ENCODE results near the gene ZNF580.

ZNF580 gene

DNA sequence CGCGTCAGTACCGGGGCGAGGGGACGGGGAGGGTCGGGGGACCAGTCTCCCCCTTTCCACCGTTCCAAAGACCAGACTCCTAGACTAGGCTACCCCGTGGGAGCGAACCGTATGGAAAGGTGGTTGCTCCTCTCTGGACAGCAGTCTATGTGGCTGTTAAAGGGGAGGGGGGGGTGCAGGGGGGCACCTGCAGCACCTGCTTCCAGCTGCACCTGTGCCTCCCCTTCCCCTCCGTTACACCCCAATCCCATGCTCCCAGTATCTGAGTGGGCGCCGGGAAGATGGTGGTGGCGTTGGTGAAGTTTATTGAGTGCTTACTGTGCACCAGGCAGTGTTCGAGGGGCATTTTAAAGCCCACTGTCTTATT, 40.2 kb upstream of the ZNF580 start:
- H3K9ac ChIP-seq (ENCODE audit: low read length) = peak overlapping the region; percentile 49
- no peaks in the 10 kb centered on the region for H3K27me3 ChIP-seq (ENCODE audit: control insufficient read depth, insufficient read depth, low read length)
- peaks cover 7% of the 10 kb centered on the region for H3K36me3 ChIP-seq (ENCODE audit: control insufficient read depth, insufficient read depth, low read length)
- H3K4me3 ChIP-seq (ENCODE audit: low read length) = peak overlapping the region; percentile 78
- peaks cover 9% of the 10 kb centered on the region for H3K4me1 ChIP-seq (ENCODE audit: control insufficient read depth, insufficient read depth, low read length)
- H3K27ac ChIP-seq (ENCODE audit: low read depth, low read length) = peak overlapping the region; percentile 100

DNA sequence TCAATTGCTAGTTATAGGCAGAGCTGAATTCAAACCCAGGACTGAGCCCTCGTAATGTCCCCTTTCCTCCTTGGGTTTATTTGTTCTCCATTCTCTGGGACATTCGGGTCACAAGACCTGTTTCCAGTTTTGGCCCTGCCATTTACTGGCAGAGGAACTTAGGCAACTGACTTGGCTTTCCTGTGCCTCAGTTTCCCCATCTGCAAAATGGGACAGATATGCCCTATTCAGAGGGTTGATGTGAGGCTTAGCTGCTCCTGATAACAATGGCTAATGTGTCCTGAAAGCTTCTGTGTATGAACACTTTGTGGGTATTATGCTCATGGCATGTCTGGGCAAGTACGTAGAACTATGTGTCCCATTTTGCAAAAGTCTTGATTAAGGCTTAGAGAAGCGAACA, 39.7 kb upstream of the ZNF580 start:
- H3K27ac ChIP-seq (ENCODE audit: low read depth, low read length) = peak overlapping the region; percentile 30
- H3K27me3 ChIP-seq (ENCODE audit: control insufficient read depth, insufficient read depth, low read length) = peaks cover 2% of the 10 kb centered on the region
- H3K36me3 ChIP-seq (ENCODE audit: control insufficient read depth, insufficient read depth, low read length) = peaks cover 3% of the 10 kb centered on the region
- no peak overlapping the region for H3K9ac ChIP-seq (ENCODE audit: low read length)
- peak overlapping the region; percentile 78 for H3K4me3 ChIP-seq (ENCODE audit: low read length)
- peaks cover 10% of the 10 kb centered on the region for H3K4me1 ChIP-seq (ENCODE audit: control insufficient read depth, insufficient read depth, low read length)

DNA sequence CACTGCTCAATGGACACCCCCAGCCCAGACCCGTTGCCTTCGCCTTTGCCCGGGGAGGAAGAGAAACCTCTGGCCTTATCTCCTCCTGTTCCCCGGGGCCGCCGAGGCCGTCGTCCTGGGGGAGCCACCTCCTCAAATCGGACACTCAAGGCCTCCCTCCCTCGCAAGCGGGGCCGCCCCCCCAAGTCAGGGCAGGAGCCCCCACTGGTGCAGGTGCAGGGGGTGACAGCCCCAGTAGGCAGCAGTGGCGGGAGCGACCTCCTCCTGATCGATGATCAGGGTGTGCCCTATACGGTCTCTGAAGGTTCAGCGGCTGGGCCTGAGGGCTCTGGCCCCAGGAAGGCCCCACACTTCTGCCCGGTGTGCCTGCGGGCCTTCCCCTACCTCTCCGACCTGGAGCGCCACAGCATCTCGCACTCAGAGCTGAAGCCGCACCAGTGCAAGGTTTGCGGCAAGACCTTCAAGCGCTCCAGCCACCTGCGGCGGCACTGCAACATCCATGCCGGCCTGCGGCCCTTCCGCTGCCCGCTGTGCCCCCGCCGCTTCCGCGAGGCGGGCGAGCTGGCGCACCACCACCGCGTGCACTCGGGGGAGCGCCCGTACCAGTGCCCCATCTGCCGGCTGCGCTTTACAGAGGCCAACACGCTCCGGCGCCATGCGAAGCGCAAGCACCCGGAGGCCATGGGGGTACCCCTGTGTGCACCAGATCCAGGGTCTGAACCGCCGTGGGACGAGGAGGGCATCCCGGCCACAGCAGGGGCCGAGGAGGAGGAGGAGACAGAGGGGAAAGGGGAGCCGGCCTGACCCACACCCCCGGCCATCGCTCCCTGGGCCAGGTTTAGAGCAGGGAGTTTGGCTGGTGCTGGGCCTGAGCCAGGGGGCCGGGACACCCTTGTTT, 38.4 kb upstream of the ZNF580 start:
- H3K36me3 ChIP-seq (ENCODE audit: control insufficient read depth, insufficient read depth, low read length) = no peaks in the 10 kb centered on the region
- peaks cover 18% of the 10 kb centered on the region for H3K4me1 ChIP-seq (ENCODE audit: control insufficient read depth, insufficient read depth, low read length)

DNA sequence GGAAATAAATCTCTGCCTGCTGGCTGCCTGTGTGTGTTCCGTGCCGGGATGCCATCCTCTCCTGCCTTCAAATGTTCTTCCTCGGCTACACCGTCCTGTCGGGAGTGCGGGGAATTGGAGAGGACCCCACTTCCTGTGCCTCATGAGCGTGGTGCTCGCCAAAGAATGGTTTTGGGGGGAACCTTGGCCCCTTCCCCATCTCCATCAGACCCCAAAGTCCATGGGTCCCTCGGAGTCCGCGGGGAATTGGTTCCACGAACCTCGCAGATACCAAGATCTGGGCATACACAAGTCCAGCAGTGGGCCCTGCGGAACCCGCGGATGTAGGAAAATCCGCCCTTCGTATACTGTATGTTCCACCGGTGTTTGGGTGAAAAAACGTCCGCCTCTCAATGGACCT, 37.7 kb upstream of the ZNF580 start:
- H3K36me3 ChIP-seq (ENCODE audit: control insufficient read depth, insufficient read depth, low read length) = no peaks in the 10 kb centered on the region
- no peak overlapping the region for H3K27ac ChIP-seq (ENCODE audit: low read depth, low read length)
- peaks cover 2% of the 10 kb centered on the region for H3K27me3 ChIP-seq (ENCODE audit: control insufficient read depth, insufficient read depth, low read length)
- H3K4me1 ChIP-seq (ENCODE audit: control insufficient read depth, insufficient read depth, low read length) = peaks cover 18% of the 10 kb centered on the region
- no peak overlapping the region for H3K9ac ChIP-seq (ENCODE audit: low read length)
- no peak overlapping the region for H3K4me3 ChIP-seq (ENCODE audit: low read length)

More for the DNA sequence above, 38.4 kb upstream of the ZNF580 start:
- H3K4me3 ChIP-seq (ENCODE audit: low read length) = no peak overlapping the region
- H3K27me3 ChIP-seq (ENCODE audit: control insufficient read depth, insufficient read depth, low read length) = peaks cover 2% of the 10 kb centered on the region
- H3K27ac ChIP-seq (ENCODE audit: low read depth, low read length) = no peak overlapping the region
- H3K9ac ChIP-seq (ENCODE audit: low read length) = no peak overlapping the region

DNA sequence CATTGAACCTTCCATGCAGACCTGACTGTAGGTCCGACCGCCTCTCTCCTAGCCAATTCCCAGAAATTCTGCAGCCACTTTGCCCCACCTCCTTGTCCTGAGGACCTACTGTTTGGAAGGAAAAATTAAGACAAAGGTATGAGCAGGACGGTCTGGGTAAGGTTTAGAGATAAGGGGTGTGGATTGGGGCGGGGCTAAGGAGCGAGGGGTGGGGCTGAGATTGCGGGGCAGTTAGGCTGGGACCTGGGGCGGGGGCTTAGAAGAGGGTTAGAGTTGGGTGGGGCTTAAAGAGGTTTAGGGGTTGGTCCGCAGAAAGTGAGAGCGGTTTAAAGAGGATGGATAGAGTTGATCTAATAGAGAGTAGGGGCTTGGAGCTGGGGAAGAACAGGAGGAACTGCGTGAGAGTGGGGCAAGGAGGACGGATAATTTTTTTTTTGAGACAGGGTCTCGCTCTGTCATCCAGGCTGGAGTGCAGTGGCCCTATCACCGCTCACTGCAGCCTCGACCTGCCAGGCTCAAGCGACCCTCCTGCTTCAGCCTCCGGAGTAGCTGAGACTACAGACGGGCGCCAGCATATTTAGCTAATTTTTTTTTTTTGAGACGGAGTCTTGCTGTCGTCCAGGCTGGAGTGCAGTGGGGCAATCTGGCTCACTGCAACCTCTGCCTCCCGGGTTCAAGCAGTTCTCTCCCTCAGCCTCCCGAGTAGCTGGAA, 37.1 kb upstream of the ZNF580 start:
- no peak overlapping the region for H3K4me3 ChIP-seq (ENCODE audit: low read length)
- no peak overlapping the region for H3K27ac ChIP-seq (ENCODE audit: low read depth, low read length)
- H3K9ac ChIP-seq (ENCODE audit: low read length) = no peak overlapping the region
- no peaks in the 10 kb centered on the region for H3K36me3 ChIP-seq (ENCODE audit: control insufficient read depth, insufficient read depth, low read length)
- peaks cover 18% of the 10 kb centered on the region for H3K4me1 ChIP-seq (ENCODE audit: control insufficient read depth, insufficient read depth, low read length)
- H3K27me3 ChIP-seq (ENCODE audit: control insufficient read depth, insufficient read depth, low read length) = peaks cover 2% of the 10 kb centered on the region

DNA sequence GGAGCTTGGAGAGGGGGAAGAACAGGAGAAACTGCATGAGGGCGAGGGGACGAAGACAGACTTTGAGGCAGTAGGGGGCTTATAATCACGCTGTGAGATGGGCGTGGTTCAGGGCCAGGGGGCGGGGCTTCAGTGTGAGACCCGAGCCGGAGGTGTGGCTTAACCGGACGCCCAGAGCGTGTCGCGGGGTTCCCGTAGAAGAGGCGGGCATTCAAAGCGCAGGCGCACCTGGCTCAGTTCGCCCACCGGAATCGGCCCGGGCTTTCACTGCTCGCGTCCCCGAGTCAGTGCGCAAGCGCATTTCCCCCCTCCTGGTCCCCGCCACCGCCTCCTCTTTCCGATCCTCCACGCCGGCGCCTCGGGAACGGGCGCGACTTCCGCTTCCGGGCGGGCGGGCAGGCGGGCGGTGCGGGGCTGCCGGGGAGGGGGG, 35.6 kb upstream of the ZNF580 start:
- peak overlapping the region; percentile 94 for H3K27ac ChIP-seq (ENCODE audit: low read depth, low read length)
- H3K4me1 ChIP-seq (ENCODE audit: control insufficient read depth, insufficient read depth, low read length) = peaks cover 18% of the 10 kb centered on the region
- peak overlapping the region; percentile 97 for H3K4me3 ChIP-seq (ENCODE audit: low read length)
- peak overlapping the region; percentile 36 for H3K9ac ChIP-seq (ENCODE audit: low read length)
- H3K36me3 ChIP-seq (ENCODE audit: control insufficient read depth, insufficient read depth, low read length) = peaks cover 4% of the 10 kb centered on the region
- peaks cover 2% of the 10 kb centered on the region for H3K27me3 ChIP-seq (ENCODE audit: control insufficient read depth, insufficient read depth, low read length)

DNA sequence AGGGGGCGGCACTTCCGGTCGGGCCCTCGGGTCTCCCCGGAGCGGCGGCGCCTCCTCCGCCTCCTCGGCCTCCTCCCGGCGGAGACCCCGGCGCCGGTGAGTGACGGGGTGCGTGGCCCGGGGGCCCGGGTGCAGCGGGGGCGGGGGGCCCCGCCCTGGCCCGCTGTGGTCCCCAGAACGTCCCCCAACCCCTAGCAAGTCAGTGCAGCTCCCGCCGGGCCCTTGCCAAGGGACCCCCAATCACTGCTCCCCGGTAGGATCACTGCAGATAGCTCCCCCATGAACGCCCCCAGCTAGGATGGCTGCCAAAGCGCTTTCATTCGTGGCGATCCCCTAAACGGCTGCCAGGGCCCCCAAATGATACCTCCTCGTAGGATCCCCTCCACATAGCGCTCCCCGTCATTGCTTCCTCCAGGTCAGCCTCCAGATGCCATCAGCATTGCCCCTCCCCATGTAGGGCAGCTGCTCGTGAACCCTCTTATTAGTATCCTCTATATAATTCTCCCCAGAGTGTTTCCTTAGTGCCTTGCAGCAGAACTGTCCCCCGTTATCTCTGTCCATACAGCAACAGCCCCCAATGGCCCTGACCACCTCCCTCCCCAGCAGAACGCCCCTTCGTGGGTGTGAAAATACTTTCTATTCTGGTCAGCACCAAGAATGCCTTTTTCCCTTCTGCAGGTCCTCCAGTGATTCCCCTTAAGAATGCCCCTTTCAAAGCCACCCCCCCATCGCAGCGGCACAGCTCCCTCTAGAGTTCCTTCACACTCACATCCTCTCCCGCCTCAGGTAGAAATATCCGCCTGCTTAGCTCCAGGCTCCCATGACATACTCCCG, 34.9 kb upstream of the ZNF580 start, which contains the start of gene ZNF865:
TSS of gene ZNF865 (plus strand) at position 11 of the 834 bp plus-strand sequence. CDS start 7,972 bp downstream, outside the sequence.
- peak within 1 kb of the TSS; percentile 94 for H3K27ac ChIP-seq (ENCODE audit: low read depth, low read length)
- H3K4me3 ChIP-seq (ENCODE audit: low read length) = peak within 1 kb of the TSS; percentile 97
- H3K9ac ChIP-seq (ENCODE audit: low read length) = peak within 1 kb of the TSS; percentile 91
- H3K4me1 ChIP-seq (ENCODE audit: control insufficient read depth, insufficient read depth, low read length) = peaks cover 17% of the 10 kb centered on the region
- H3K36me3 ChIP-seq (ENCODE audit: control insufficient read depth, insufficient read depth, low read length) = peaks cover 4% of the 10 kb centered on the region
- H3K27me3 ChIP-seq (ENCODE audit: control insufficient read depth, insufficient read depth, low read length) = peaks cover 2% of the 10 kb centered on the region

DNA sequence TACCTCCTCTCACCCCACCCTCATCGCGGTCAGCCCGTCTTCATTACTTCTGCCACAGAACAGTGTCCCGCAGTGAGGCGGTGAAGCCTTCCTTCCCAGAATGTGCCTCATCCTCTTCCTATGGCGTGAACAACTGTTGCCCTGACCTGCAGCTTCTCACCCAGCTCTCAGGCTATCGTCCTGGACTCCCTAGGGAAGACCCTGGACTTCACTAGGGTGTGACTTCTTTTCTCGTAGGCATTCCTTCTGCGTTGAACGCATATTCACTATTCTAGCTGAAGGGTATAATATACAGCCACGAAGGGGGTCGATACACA, 34.4 kb upstream of the ZNF580 start:
- peak overlapping the region; percentile 97 for H3K4me3 ChIP-seq (ENCODE audit: low read length)
- H3K27ac ChIP-seq (ENCODE audit: low read depth, low read length) = peak overlapping the region; percentile 94
- peaks cover 4% of the 10 kb centered on the region for H3K36me3 ChIP-seq (ENCODE audit: control insufficient read depth, insufficient read depth, low read length)
- H3K4me1 ChIP-seq (ENCODE audit: control insufficient read depth, insufficient read depth, low read length) = peaks cover 12% of the 10 kb centered on the region
- H3K9ac ChIP-seq (ENCODE audit: low read length) = no peak overlapping the region
- peaks cover 2% of the 10 kb centered on the region for H3K27me3 ChIP-seq (ENCODE audit: control insufficient read depth, insufficient read depth, low read length)

DNA sequence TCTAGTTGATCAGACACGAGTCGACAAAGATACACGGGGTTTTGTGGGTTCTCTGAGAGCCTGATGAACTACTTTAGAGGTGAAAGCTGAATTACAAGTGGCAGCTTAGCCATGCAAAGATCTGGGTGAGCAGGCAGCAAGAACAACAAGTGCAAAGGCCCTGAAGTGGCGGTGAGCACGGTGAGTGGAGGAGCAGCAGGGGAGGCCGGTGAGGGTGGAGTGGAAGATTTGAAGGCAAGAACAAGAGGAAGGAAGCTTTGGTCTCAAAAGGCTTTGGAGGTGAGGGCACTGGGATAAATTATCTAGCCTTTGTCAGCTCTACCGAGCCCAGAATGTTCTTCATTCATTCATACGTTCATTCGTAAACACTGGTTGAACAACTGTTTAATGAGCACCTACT, 34.0 kb upstream of the ZNF580 start:
- no peak overlapping the region for H3K9ac ChIP-seq (ENCODE audit: low read length)
- H3K4me3 ChIP-seq (ENCODE audit: low read length) = peak overlapping the region; percentile 97
- H3K36me3 ChIP-seq (ENCODE audit: control insufficient read depth, insufficient read depth, low read length) = peaks cover 4% of the 10 kb centered on the region
- H3K27me3 ChIP-seq (ENCODE audit: control insufficient read depth, insufficient read depth, low read length) = peaks cover 2% of the 10 kb centered on the region
- peaks cover 12% of the 10 kb centered on the region for H3K4me1 ChIP-seq (ENCODE audit: control insufficient read depth, insufficient read depth, low read length)
- H3K27ac ChIP-seq (ENCODE audit: low read depth, low read length) = no peak overlapping the region

DNA sequence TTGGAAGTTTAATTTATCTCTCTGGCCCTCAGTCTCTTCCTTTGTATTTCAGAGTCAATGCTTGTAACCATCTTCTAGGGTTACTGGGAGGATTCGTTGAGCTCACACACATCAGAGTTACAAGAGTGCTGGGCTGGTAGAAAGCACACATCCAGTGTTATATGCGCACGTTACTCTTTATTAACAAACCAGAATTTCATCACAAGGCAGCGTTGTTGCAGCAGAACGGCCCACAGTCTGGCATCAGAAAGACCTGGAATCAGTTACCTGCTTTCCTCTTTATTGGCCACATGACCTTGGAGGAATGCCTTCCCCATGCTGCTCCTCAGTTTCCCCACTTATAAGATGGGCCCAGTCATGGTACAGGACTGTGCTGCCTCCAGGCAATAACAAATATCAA, 31.5 kb upstream of the ZNF580 start:
- Histone ChIP-seq H3K4me3 (ENCODE audit: low read length) (no peak overlapping the region), H3K9ac (ENCODE audit: low read length) (no peak overlapping the region), H3K36me3 (ENCODE audit: control insufficient read depth, insufficient read depth, low read length) (peaks cover 4% of the 10 kb centered on the region), H3K4me1 (ENCODE audit: control insufficient read depth, insufficient read depth, low read length) (peaks cover 12% of the 10 kb centered on the region), H3K27ac (ENCODE audit: low read depth, low read length) (no peak overlapping the region), H3K27me3 (ENCODE audit: control insufficient read depth, insufficient read depth, low read length) (peaks cover 2% of the 10 kb centered on the region)

DNA sequence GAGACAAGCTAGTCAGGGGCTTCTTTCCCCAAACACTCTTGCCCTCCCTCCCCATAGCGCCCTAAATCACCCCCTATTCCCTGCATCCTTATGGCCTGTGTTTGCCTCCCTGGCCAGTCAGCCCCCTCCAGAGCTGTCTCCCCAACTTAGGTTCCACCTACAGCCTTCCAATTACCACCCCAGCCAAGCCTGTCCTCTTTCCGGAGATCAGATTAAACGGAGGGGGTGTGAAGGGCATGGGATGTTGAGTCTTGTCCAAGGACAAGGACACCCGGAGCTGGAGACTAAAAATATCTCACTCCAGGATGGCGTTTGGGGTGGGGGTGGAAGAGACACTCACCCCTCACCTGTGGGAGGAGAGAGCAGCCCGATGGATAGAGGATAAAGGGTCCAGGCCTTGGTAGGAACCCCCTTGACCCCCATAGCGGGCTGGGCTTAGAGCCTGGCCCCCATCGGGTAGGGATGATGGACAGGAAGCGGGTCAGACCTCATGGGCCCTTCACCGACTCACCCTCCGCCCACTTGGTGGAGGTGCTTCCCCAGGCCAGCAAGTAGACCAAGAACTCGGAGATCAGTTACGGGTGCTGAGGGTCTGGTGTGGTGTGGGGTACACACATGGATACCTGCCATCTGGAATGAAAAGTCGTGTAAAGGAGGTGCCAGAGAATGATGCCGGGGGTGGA, 29.4 kb upstream of the ZNF580 start:
- peaks cover 4% of the 10 kb centered on the region for H3K4me1 ChIP-seq (ENCODE audit: control insufficient read depth, insufficient read depth, low read length)
- no peak overlapping the region for H3K4me3 ChIP-seq (ENCODE audit: low read length)
- H3K27ac ChIP-seq (ENCODE audit: low read depth, low read length) = no peak overlapping the region
- H3K36me3 ChIP-seq (ENCODE audit: control insufficient read depth, insufficient read depth, low read length) = peaks cover 6% of the 10 kb centered on the region
- H3K9ac ChIP-seq (ENCODE audit: low read length) = no peak overlapping the region
- H3K27me3 ChIP-seq (ENCODE audit: control insufficient read depth, insufficient read depth, low read length) = no peaks in the 10 kb centered on the region

Data from rectal smooth muscle tissue (tissue), 1 donor.